B cell (primary cell): ENCODE measurements around the gene GPER1. TPM values are rescaled to one million over a fixed set of nuclear protein-coding genes. Genes with fewer than 3 reads are reported as not detected.

Experiments
- ATAC-seq: fragments of 200-7000 bp; cut with Tn5 transposase; one replicate; pipeline ENCODE4 v1.10.0; 2021; ENCODE audit warnings: low read depth, mild to moderate bottlenecking, moderate number of reproducible peaks, moderate library complexity
- CTCF ChIA-PET: fragments of 350-600 bp; sonication (Branson Sonifier 250); formaldehyde crosslinking; loops from one replicate; lab custom pipeline; 2021; ENCODE audit warnings: antibody characterized with exemption, inconsistent platforms; lab: Charles Lee
- POLR2A ChIA-PET: fragments of 350-600 bp; sonication (Branson Sonifier 250); formaldehyde crosslinking; loops from one replicate; lab custom pipeline; 2021; ENCODE audit warnings: antibody characterized with exemption; lab: Charles Lee
- DNase-seq: peaks from one replicate; pipeline ENCODE4 v3.0.0; 2013
- H2AFZ ChIP-seq: 2 replicates; pipeline ENCODE4 v1.6.1; 2012; ENCODE audit warnings: mild to moderate bottlenecking, low read depth, low read length; ENCODE audit not compliant: insufficient read depth, poor library complexity, severe bottlenecking
- H3K27ac ChIP-seq, 2 donors: 1 replicate in 1 of 2; 2 replicates in 1 of 2; pipeline ENCODE4 v1.5.1; 2012 to 2013; ENCODE audit warnings: low read length in 2 of 2, mild to moderate bottlenecking in 2 of 2, moderate library complexity in 1 of 2
- H3K27me3 ChIP-seq, 4 experiments: fragments of 200-600 bp in 1 of 4; sonication (generic) in 1 of 4; replicated peaks in 1 of 4; 1 replicate in 2 of 4; 2 replicates in 2 of 4; pipeline versions ENCODE4 v1.6.1 to v1.7.0; 2013 to 2016; ENCODE audit warnings: low read length in 3 of 4, mild to moderate bottlenecking in 2 of 4, mixed read lengths in 1 of 4, moderate library complexity in 1 of 4; ENCODE audit not compliant: insufficient read depth in 4 of 4, control insufficient read depth in 3 of 4; ENCODE audit errors: control extremely low read depth in 1 of 4
- H3K36me3 ChIP-seq, 2 experiments: replicated peaks in 1 of 2; 1 replicate in 1 of 2; 2 replicates in 1 of 2; pipeline versions ENCODE4 v1.6.1 to v1.7.1; 2013; ENCODE audit warnings: low read length in 1 of 2; ENCODE audit not compliant: insufficient read depth in 2 of 2, control insufficient read depth in 1 of 2; ENCODE audit errors: control extremely low read depth in 1 of 2, extremely low read depth in 1 of 2
- H3K4me1 ChIP-seq, 2 donors: fragments of 200-600 bp in 1 of 2; sonication (generic) in 1 of 2; 1 replicate in 1 of 2; 2 replicates in 1 of 2; pipeline versions ENCODE4 v1.5.1 to v1.6.1; 2013 to 2017; ENCODE audit warnings: low read length in 2 of 2; ENCODE audit not compliant: control insufficient read depth in 2 of 2, insufficient read depth in 2 of 2
- H3K4me2 ChIP-seq: replicated peaks from 2 replicates; pipeline ENCODE3; 2012; ENCODE audit warnings: mild to moderate bottlenecking, low read depth, low read length; ENCODE audit not compliant: poor library complexity, severe bottlenecking
- H3K4me3 ChIP-seq, 5 experiments: fragments of 200-600 bp in 1 of 5; sonication (generic) in 1 of 5; 1 replicate in 3 of 5; 2 replicates in 2 of 5; pipeline versions ENCODE4 v1.5.1 to v1.7.0; 2011 to 2016; ENCODE audit warnings: low read length in 4 of 5, mild to moderate bottlenecking in 4 of 5, low read depth in 2 of 5, control low read depth in 1 of 5, moderate library complexity in 1 of 5; ENCODE audit not compliant: insufficient read depth in 1 of 5; ENCODE audit errors: control extremely low read depth in 1 of 5, extremely low read depth in 1 of 5
- H3K79me2 ChIP-seq: fragments of 200-600 bp; sonication (generic); one replicate; pipeline ENCODE4 v1.6.0; 2016; ENCODE audit warnings: low read length; ENCODE audit not compliant: control insufficient read depth, insufficient read depth
- H3K9ac ChIP-seq: fragments of 200-600 bp; sonication (generic); 2 replicates; pipeline ENCODE4 v1.6.1; 2017; ENCODE audit warnings: mild to moderate bottlenecking, low read length, moderate library complexity
- H3K9me3 ChIP-seq, 3 donors: one replicate each; pipeline versions ENCODE4 v1.6.1 to v1.7.1; 2013; ENCODE audit warnings: low read length in 2 of 3; ENCODE audit not compliant: control insufficient read depth in 2 of 3, insufficient read depth in 1 of 3; ENCODE audit errors: control extremely low read depth in 1 of 3
- H4K20me1 ChIP-seq: 2 replicates; pipeline ENCODE4 v1.6.0; 2012; ENCODE audit warnings: mild to moderate bottlenecking, low read length; ENCODE audit not compliant: insufficient read depth, control insufficient read depth, poor library complexity, severe bottlenecking
- H3K27ac Mint-ChIP-seq: one replicate; pipeline ENCODE4 v1.8.0; 2021; ENCODE audit warnings: mixed read lengths
- H3K27me3 Mint-ChIP-seq: one replicate; pipeline ENCODE4 v1.8.0; 2021; ENCODE audit warnings: mixed read lengths
- H3K4me1 Mint-ChIP-seq: one replicate; pipeline ENCODE4 v1.8.0; 2021; ENCODE audit warnings: mixed read lengths
- H3K4me3 Mint-ChIP-seq: one replicate; pipeline ENCODE4 v1.8.0; 2021; ENCODE audit warnings: mixed read lengths
- H3K9me3 Mint-ChIP-seq: one replicate; pipeline ENCODE4 v1.8.0; 2022; ENCODE audit warnings: mixed read lengths; ENCODE audit not compliant: insufficient read depth
- CTCF ChIP-seq: fragments of 200-600 bp; IDR thresholded peaks from one replicate; pipeline ENCODE4 v1.8.0; 2022; ENCODE audit warnings: antibody characterized with exemption, mild to moderate bottlenecking
- EZH2 ChIP-seq: IDR thresholded peaks from 2 replicates; pipeline ENCODE4 v1.6.1; 2012; ENCODE audit warnings: borderline replicate concordance, low read depth, mild to moderate bottlenecking, moderate library complexity, low read length; ENCODE audit not compliant: insufficient read depth, poor library complexity, severe bottlenecking
- WGBS: methylation state at CpG from one replicate; pipeline ENCODE4 v1.1.5; 2013; ENCODE audit warnings: missing lambda C conversion rate; ENCODE audit not compliant: insufficient coverage; 5-methylcytosine and 5-hydroxymethylcytosine counted together
- intact Hi-C: fragments of 100-400 bp; cut with micrococcal nuclease; formaldehyde crosslinking; loops from one replicate; pipeline ENCODE4 v1.10.0; 2022
- polyA plus RNA-seq: library from polyadenylated mRNA; depleted of rRNA; stranded (reverse); fragments of >200 nt; gene quantifications from 2 replicates; pipeline ENCODE4 v1.2.3, GENCODE V29; 2012
- total RNA-seq, 2 donors: library from RNA; stranded (reverse); fragments of 120-200 nt in 1 of 2; gene quantifications; 1 replicate in 1 of 2; 2 replicates in 1 of 2; pipeline versions ENCODE4 v1.2.3 to v1.2.4, GENCODE V29; 2013 to 2022

The GPER1 gene
- total and polyA plus RNA-seq, 2 donors (not counting 1 experiment from before 2014, with no cell fraction given): 3.2 to 21.3 TPM

DNA sequence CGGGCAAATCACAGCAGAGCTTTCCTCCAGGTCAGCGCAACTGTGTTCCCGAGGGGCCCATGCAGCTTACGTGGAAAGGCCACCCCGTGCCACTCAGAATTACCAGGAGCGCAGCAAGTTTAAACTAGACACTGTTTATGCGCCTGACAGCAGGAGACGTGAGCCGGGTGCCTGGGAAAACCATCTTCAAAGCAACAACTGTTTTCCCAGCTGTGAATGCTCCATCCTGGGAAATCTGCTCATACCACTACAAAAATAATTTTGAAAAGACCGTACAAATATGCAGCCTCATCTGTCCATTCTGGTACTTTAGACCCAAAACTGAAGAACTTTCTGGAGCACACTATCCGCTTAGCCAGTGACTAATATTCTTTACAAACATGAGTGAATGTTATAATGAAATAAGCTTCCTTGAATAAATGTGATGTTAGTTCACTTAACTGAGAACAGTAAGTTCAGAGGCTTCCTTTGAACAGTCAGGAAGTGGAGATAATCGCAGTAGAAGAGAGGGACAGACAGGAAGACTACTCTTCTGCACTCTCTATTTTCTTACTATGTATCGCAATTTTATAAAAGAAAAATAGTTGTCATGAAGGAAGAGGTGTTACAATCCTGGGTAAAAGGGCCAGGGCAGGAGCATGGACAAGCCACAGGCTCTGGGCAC lies 16.7 kb downstream of the GPER1 start:
- Mint-ChIP-seq H3K4me3 (peak overlapping the region; percentile 73), H3K4me1 (peaks cover 33% of the 10 kb centered on the region), H3K27ac (peak overlapping the region; percentile 70), H3K27me3 (peaks cover 7% of the 10 kb centered on the region), H3K9me3 (no peaks in the 10 kb centered on the region)
- 93% methylated on average over 9 of the region's 13 CpGs for WGBS
- Histone ChIP-seq H3K4me1 (peaks cover 7 to 31% of the 10 kb centered on the region in 2 donors), H3K79me2 (peaks cover 17% of the 10 kb centered on the region), H3K27ac (no peak overlapping the region), H3K27me3 (peaks cover 0 to 6% (median 3%) of the 10 kb centered on the region in 4 experiments), H4K20me1 (no peaks in the 10 kb centered on the region), H3K9me3 (peaks cover 0 to 5% (median 0%) of the 10 kb centered on the region in 3 donors), H2AFZ (no peak overlapping the region), H3K4me2 (peak overlapping the region; percentile 20), H3K4me3 (no peak overlapping the region), H3K9ac (no peak overlapping the region), H3K36me3 (no peaks in the 10 kb centered on the region)
- CTCF ChIA-PET: interaction anchor here (1.0 to 4.7 kb wide), 4 partner anchors 18 to 111 kb away, joined by 3 to 20 read pairs (median 15); partner anchors contain the start of gene GPER1
- DNase-seq (no peak), ATAC-seq (no peak)
- intact Hi-C loops: loop anchor here (2.0 kb wide), 1 partner anchor 18 kb away; no protein-coding TSS in a partner anchor
- no peak for TF ChIP-seq EZH2
- no peak for TF ChIP-seq CTCF
- POLR2A ChIA-PET: interaction anchor here (0.7 to 2.2 kb wide), 2 partner anchors 19 to 116 kb away, joined by 3 to 7 read pairs; no protein-coding TSS in a partner anchor

GRCh38 chr7:1105189-1105588 lies 17.3 kb downstream of the GPER1 start:
- no peak overlapping the region for H2AFZ ChIP-seq
- Mint-ChIP-seq H3K27ac (peak overlapping the region; percentile 70), H3K27me3 (peaks cover 7% of the 10 kb centered on the region), H3K9me3 (no peaks in the 10 kb centered on the region), H3K4me1 (peaks cover 33% of the 10 kb centered on the region), H3K4me3 (peak overlapping the region; percentile 73)
- ATAC-seq: peak; percentile 84
- ChIA-PET CTCF (interaction anchor here (1.0 to 4.7 kb wide), 4 partner anchors 18 to 112 kb away, joined by 3 to 20 read pairs (median 15); partner anchors contain the start of gene GPER1), POLR2A (interaction anchor here (0.7 to 2.2 kb wide), 2 partner anchors 19 to 116 kb away, joined by 3 to 7 read pairs; no protein-coding TSS in a partner anchor)
- intact Hi-C loops: loop anchor here (2.0 kb wide), 1 partner anchor 18 kb away; no protein-coding TSS in a partner anchor
- H4K20me1 ChIP-seq: no peaks in the 10 kb centered on the region
- H3K27me3 ChIP-seq: peaks cover 0 to 6% (median 3%) of the 10 kb centered on the region in 4 experiments
- H3K27ac ChIP-seq: no peak overlapping the region
- TF ChIP-seq EZH2 (no peak), CTCF (no peak)
- peaks cover 0 to 7% (median 0%) of the 10 kb centered on the region in 3 donors for H3K9me3 ChIP-seq
- peak overlapping the region; percentile 20 for H3K4me2 ChIP-seq
- 34% methylated on average over 9 of the region's 11 CpGs for WGBS
- peaks cover 7 to 31% of the 10 kb centered on the region in 2 donors for H3K4me1 ChIP-seq
- DNase-seq: peak; percentile 46
- H3K79me2 ChIP-seq: peaks cover 20% of the 10 kb centered on the region
- no peak overlapping the region for H3K4me3 ChIP-seq
- H3K36me3 ChIP-seq: no peaks in the 10 kb centered on the region
- H3K9ac ChIP-seq: no peak overlapping the region
